HepG2 (cell line): ENCODE measurements around the gene TPRKB. TPM values are rescaled to one million over a fixed set of nuclear protein-coding genes. Genes with fewer than 3 reads are reported as not detected.

Experiments
- CENPBD1 ChIP-seq: sonication (generic); formaldehyde crosslinking; IDR thresholded peaks from 2 replicates; pipeline ENCODE4 v1.8.0; 2022; ENCODE audit warnings: missing genetic modification reagents, low read depth, mild to moderate bottlenecking, borderline replicate concordance
- FUBP1 ChIP-seq: sonication (generic); formaldehyde crosslinking; IDR thresholded peaks from 2 replicates; pipeline ENCODE4 v1.5.1; 2020; ENCODE audit warnings: missing genetic modification reagents, mild to moderate bottlenecking, borderline replicate concordance
- HNF4G ChIP-seq, 2 experiments: sonication (generic) in 1 of 2; formaldehyde crosslinking in 1 of 2; IDR thresholded peaks; 2 replicates each; pipeline versions ENCODE4 v1.4.0 to v1.6.1; 2011 to 2020; ENCODE audit warnings: borderline replicate concordance in 2 of 2, low read depth in 2 of 2, mild to moderate bottlenecking in 2 of 2, low read length in 1 of 2, missing genetic modification reagents in 1 of 2, moderate library complexity in 1 of 2
- IRF9 ChIP-seq: sonication (generic); formaldehyde crosslinking; IDR thresholded peaks from 2 replicates; pipeline ENCODE4 v1.8.0; 2022; ENCODE audit warnings: missing genetic modification reagents, mild to moderate bottlenecking, borderline replicate concordance
- MLXIP ChIP-seq: sonication (generic); formaldehyde crosslinking; IDR thresholded peaks from 2 replicates; pipeline ENCODE4 v1.9.0; 2021; ENCODE audit warnings: missing genetic modification reagents, borderline replicate concordance
- NFATC3 ChIP-seq: sonication (generic); formaldehyde crosslinking; IDR thresholded peaks from 2 replicates; pipeline ENCODE4 v1.5.1; 2020; ENCODE audit warnings: mild to moderate bottlenecking, missing genetic modification reagents
- NPAS2 ChIP-seq: sonication (generic); formaldehyde crosslinking; IDR thresholded peaks from 2 replicates; pipeline ENCODE4 v1.8.0; 2022; ENCODE audit warnings: mild to moderate bottlenecking, missing genetic modification reagents, borderline replicate concordance
- SALL1 ChIP-seq: sonication (generic); formaldehyde crosslinking; IDR thresholded peaks from 2 replicates; pipeline ENCODE4 v1.8.0; 2022; ENCODE audit warnings: mild to moderate bottlenecking, missing genetic modification reagents
- SCMH1 ChIP-seq: sonication (generic); formaldehyde crosslinking; IDR thresholded peaks from 2 replicates; pipeline ENCODE4 v1.9.0; 2021; ENCODE audit warnings: missing genetic modification reagents, mild to moderate bottlenecking, borderline replicate concordance
- SNAPC5 ChIP-seq: sonication (generic); formaldehyde crosslinking; IDR thresholded peaks from 2 replicates; pipeline ENCODE4 v1.8.1; 2023; ENCODE audit warnings: mild to moderate bottlenecking, missing genetic modification reagents, borderline replicate concordance
- SSRP1 ChIP-seq: IDR thresholded peaks from 2 replicates; pipeline ENCODE4 v1.6.1; 2016; ENCODE audit warnings: control low read depth
- USF2 ChIP-seq, 2 experiments: sonication (generic) in 1 of 2; formaldehyde crosslinking in 1 of 2; IDR thresholded peaks; 2 replicates each; pipeline versions ENCODE4 v1.5.1 to v1.6.1; 2011 to 2020; ENCODE audit warnings: borderline replicate concordance in 1 of 2, low read depth in 1 of 2, low read length in 1 of 2, mild to moderate bottlenecking in 1 of 2, missing genetic modification reagents in 1 of 2, moderate library complexity in 1 of 2
- YEATS4 ChIP-seq: sonication (generic); formaldehyde crosslinking; IDR thresholded peaks from 2 replicates; pipeline ENCODE4 v1.4.0; 2020; ENCODE audit warnings: missing genetic modification reagents, borderline replicate concordance
- ZNF24 ChIP-seq: fragments of 450-650 bp; IDR thresholded peaks from 2 replicates; pipeline ENCODE4 v1.6.1; 2017; ENCODE audit warnings: antibody characterized with exemption, mild to moderate bottlenecking
- ZNF350 ChIP-seq: sonication (generic); formaldehyde crosslinking; IDR thresholded peaks from 2 replicates; pipeline ENCODE4 v1.4.0; 2020; ENCODE audit warnings: mild to moderate bottlenecking, low read depth, missing genetic modification reagents, borderline replicate concordance
- ZNF543 ChIP-seq: sonication (generic); formaldehyde crosslinking; IDR thresholded peaks from 2 replicates; pipeline ENCODE4 v1.4.0; 2020; ENCODE audit warnings: mild to moderate bottlenecking, missing genetic modification reagents
- ZNF672 ChIP-seq: sonication (generic); formaldehyde crosslinking; IDR thresholded peaks from 2 replicates; pipeline ENCODE4 v1.8.1; 2022; ENCODE audit warnings: missing genetic modification reagents
- ZNF773 ChIP-seq: sonication (generic); formaldehyde crosslinking; IDR thresholded peaks from 2 replicates; pipeline ENCODE4 v1.4.0; 2020; ENCODE audit warnings: missing genetic modification reagents, borderline replicate concordance
- polyA plus RNA-seq, 8 experiments: library from polyadenylated mRNA; depleted of rRNA in 3 of 8; stranded (reverse) in 7 of 8; unstranded in 1 of 8; fragments of >200 nt; fragmentation: Illumina TruSeq in 4 of 8; extraction: Trizol in 4 of 8; gene quantifications; 2 replicates each; pipeline versions ENCODE4 v1.2.1 to v1.2.3, GENCODE V29; 2011 to 2016; ENCODE audit warnings: low read depth in 4 of 8, missing spikeins in 1 of 8, mixed read lengths in 1 of 8; ENCODE audit not compliant: insufficient read depth in 1 of 8
- total RNA-seq, 5 experiments: library from RNA; depleted of rRNA; stranded (reverse); fragments of >200 nt; fragmentation: Illumina TruSeq; extraction: Trizol; gene quantifications; 2 replicates each; pipeline ENCODE4 v1.2.3, GENCODE V29; 2016; ENCODE audit warnings: low read depth in 1 of 5

TPRKB gene
- total and polyA plus RNA-seq, 2 of the 13 experiments (the other 11 are each of a cell fraction or from before 2014, with no cell fraction given), result 32.0 to 58.0 TPM

GRCh38 chr2:73779467-73780236 lies 42.5 kb upstream of the TPRKB start, which contains the start of gene DUSP11 (continued):
- peak; percentile 89 for TF ChIP-seq YEATS4 (CRISPR knock-in tag)
- TF ChIP-seq SNAPC5 (CRISPR knock-in tag), result peak; percentile 72; the same call in 1 of the 2 replicates
- no peak for TF ChIP-seq ZNF773 (CRISPR knock-in tag)
- TF ChIP-seq MLXIP (CRISPR knock-in tag), result no peak
- TF ChIP-seq ZNF543 (CRISPR knock-in tag), result peak; percentile 57; the same call in 1 of the 2 replicates
- TF ChIP-seq SCMH1, result no peak
- TF ChIP-seq IRF9 (CRISPR knock-in tag), result peak; percentile 94
- TF ChIP-seq SSRP1 (CRISPR knock-in tag), result no peak; the same call in 1 of the 2 replicates
- TF ChIP-seq SALL1 (CRISPR knock-in tag), result peak; percentile 95
- no peak for TF ChIP-seq ZNF672 (CRISPR knock-in tag)
- no peak for TF ChIP-seq NFATC3
- no peak for TF ChIP-seq CENPBD1
- no peak for TF ChIP-seq NPAS2
- TF ChIP-seq USF2 (IDR thresholded peaks at IDR 0.05; ENCODE audit: low read depth, low read length), result no peak
- TF ChIP-seq USF2 (CRISPR knock-in tag; IDR thresholded peaks at IDR 0.05; ENCODE audit: borderline replicate concordance), result no peak
- TF ChIP-seq HNF4G (IDR thresholded peaks at IDR 0.05; ENCODE audit: borderline replicate concordance, low read depth, low read length), result peak; percentile 68; the same call in 1 of the 2 replicates
- peak; percentile 53; the same call in 1 of the 2 replicates for TF ChIP-seq HNF4G (CRISPR knock-in tag; IDR thresholded peaks at IDR 0.05; ENCODE audit: borderline replicate concordance, low read depth)
- peak; percentile 95 for TF ChIP-seq ZNF350 (CRISPR knock-in tag)
- no peak for TF ChIP-seq FUBP1 (CRISPR knock-in tag)
- no peak for TF ChIP-seq ZNF24
